Uterus (tissue), 4 donors: Measurements from ENCODE around the gene MPPED1. TPM values are rescaled to one million over a fixed set of nuclear protein-coding genes. Genes with fewer than 3 reads are reported as not detected.

Experiments
- DNase-seq, 2 donors: peaks; one replicate each; pipeline ENCODE4 v3.0.0-alpha.2; 2019 to 2020
- H3K27ac ChIP-seq, 2 donors: fragments of 200-600 bp; sonication (generic); 1 replicate in 1 of 2; 2 replicates in 1 of 2; pipeline ENCODE4 v1.5.1; 2016 to 2018
- H3K27me3 ChIP-seq, 2 donors: fragments of 200-600 bp; sonication (generic); one replicate each; pipeline ENCODE4 v1.5.1; 2018 to 2019; ENCODE audit warnings: control low read depth in 1 of 2
- H3K36me3 ChIP-seq, 2 donors: fragments of 200-600 bp; sonication (generic); one replicate each; pipeline ENCODE4 v1.5.1; 2019; ENCODE audit warnings: control low read depth in 1 of 2
- H3K4me1 ChIP-seq, 2 donors: fragments of 200-600 bp; sonication (generic); one replicate each; pipeline ENCODE4 v1.5.1; 2018 to 2019; ENCODE audit warnings: control low read depth in 1 of 2
- H3K4me3 ChIP-seq, 2 donors: fragments of 200-600 bp; sonication (generic); 1 replicate in 1 of 2; 2 replicates in 1 of 2; pipeline ENCODE4 v1.5.1; 2018 to 2019; ENCODE audit warnings: mild to moderate bottlenecking in 1 of 2
- H3K9me3 ChIP-seq, 2 donors: fragments of 200-600 bp; sonication (generic); one replicate each; pipeline ENCODE4 v1.5.1; 2019; ENCODE audit warnings: control low read depth in 1 of 2
- CTCF ChIP-seq, 4 experiments: fragments of 200-600 bp in 2 of 4; fragments of 450-650 bp in 2 of 4; sonication (generic) in 2 of 4; IDR thresholded peaks; one replicate each; pipeline ENCODE4 v1.5.1; 2016 to 2019; ENCODE audit warnings: antibody characterized with exemption in 4 of 4, mild to moderate bottlenecking in 2 of 4, moderate library complexity in 1 of 4
- POLR2A ChIP-seq, 2 donors: fragments of 450-650 bp; IDR thresholded peaks; one replicate each; pipeline ENCODE4 v1.6.1; 2016; ENCODE audit warnings: antibody characterized with exemption in 2 of 2, mild to moderate bottlenecking in 1 of 2, moderate library complexity in 1 of 2
- intact Hi-C: fragments of 100-400 bp; cut with DNase I; formaldehyde crosslinking; loops from one replicate; pipeline ENCODE4 v1.15.1; 2023; ENCODE audit warnings: low total_unique reads
- total RNA-seq, 4 donors: library from RNA; depleted of rRNA in 3 of 4; stranded (reverse); fragments of >200 nt in 3 of 4; gene quantifications; one replicate each; pipeline versions ENCODE4 v1.1.0 to v1.2.4, GENCODE V29; 2014 to 2023
- donor health status: DM: yes; HTN: yes; CAD: no.

Gene MPPED1
- total RNA-seq, 4 donors from 2014 or later, result 0.67 to 8.4 TPM; not detected in 2

GRCh38 chr22:43399980-43400358 is 11.8 kb upstream of the MPPED1 start:
- H3K4me1 ChIP-seq, result no peaks in the 10 kb centered on the region
- H3K9me3 ChIP-seq, result no peaks in the 10 kb centered on the region
- no peaks in the 10 kb centered on the region for H3K27me3 ChIP-seq
- no peak overlapping the region for H3K27ac ChIP-seq
- intact Hi-C loops, result no loop called here
- H3K36me3 ChIP-seq, result no peaks in the 10 kb centered on the region
- TF ChIP-seq CTCF (IDR thresholded peaks at IDR 0.05), result no peak
- H3K4me3 ChIP-seq, result no peak overlapping the region
- no peak for DNase-seq

- intact Hi-C loops, result no loop called here
- TF ChIP-seq CTCF (IDR thresholded peaks at IDR 0.05), result no peak
- TF ChIP-seq POLR2A (IDR thresholded peaks at IDR 0.05), result no peak
- H3K4me1 ChIP-seq, result no peaks in the 10 kb centered on the region
These were observed 11.4 kb upstream of the MPPED1 start for GRCh38 chr22:43400449-43400848.

GRCh38 chr22:43401233-43401632 is 10.6 kb upstream of the MPPED1 start:
- intact Hi-C loops, result no loop called here
- Histone ChIP-seq H3K27me3 (no peaks in the 10 kb centered on the region), H3K27ac (no peak overlapping the region), H3K4me1 (no peaks in the 10 kb centered on the region), H3K9me3 (no peaks in the 10 kb centered on the region), H3K4me3 (no peak overlapping the region), H3K36me3 (no peaks in the 10 kb centered on the region)
- TF ChIP-seq POLR2A (IDR thresholded peaks at IDR 0.05) (no peak), CTCF (IDR thresholded peaks at IDR 0.05) (no peak)
- no peak for DNase-seq

More at GRCh38 chr22:43400449-43400848, 11.4 kb upstream of the MPPED1 start:
- no peak overlapping the region for H3K4me3 ChIP-seq
- H3K27ac ChIP-seq, result no peak overlapping the region
- no peak for DNase-seq
- no peaks in the 10 kb centered on the region for H3K27me3 ChIP-seq
- H3K36me3 ChIP-seq, result no peaks in the 10 kb centered on the region
- H3K9me3 ChIP-seq, result no peaks in the 10 kb centered on the region

GRCh38 chr22:43401661-43402060 is 10.2 kb upstream of the MPPED1 start:
- H3K9me3 ChIP-seq, result no peaks in the 10 kb centered on the region
- H3K36me3 ChIP-seq, result no peaks in the 10 kb centered on the region
- H3K4me3 ChIP-seq, result no peak overlapping the region
- H3K4me1 ChIP-seq, result no peaks in the 10 kb centered on the region
- intact Hi-C loops, result no loop called here
- no peak for DNase-seq
- no peaks in the 10 kb centered on the region for H3K27me3 ChIP-seq
- H3K27ac ChIP-seq, result no peak overlapping the region
- TF ChIP-seq POLR2A (IDR thresholded peaks at IDR 0.05) (no peak), CTCF (IDR thresholded peaks at IDR 0.05) (no peak)

- H3K9me3 ChIP-seq, result no peaks in the 10 kb centered on the region
- H3K4me3 ChIP-seq, result no peak overlapping the region
- no peaks in the 10 kb centered on the region for H3K36me3 ChIP-seq
- TF ChIP-seq POLR2A (IDR thresholded peaks at IDR 0.05) (no peak), CTCF (IDR thresholded peaks at IDR 0.05) (no peak)
- intact Hi-C loops, result no loop called here
- H3K27me3 ChIP-seq, result no peaks in the 10 kb centered on the region
- no peak for DNase-seq
- no peak overlapping the region for H3K27ac ChIP-seq
- H3K4me1 ChIP-seq, result no peaks in the 10 kb centered on the region
These were observed 9.7 kb upstream of the MPPED1 start for GRCh38 chr22:43402128-43402527.
